GM21423 (cell line): ENCODE data around the gene JUND.

ENCODE experiments used
- ATAC-seq: cut with Tn5 transposase; IDR thresholded peaks from one replicate; pipeline ENCODE4 v1.9.1; 2021; ENCODE audit warnings: mild to moderate bottlenecking, moderate library complexity; ENCODE audit not compliant: unreplicated experiment

JUND gene

DNA sequence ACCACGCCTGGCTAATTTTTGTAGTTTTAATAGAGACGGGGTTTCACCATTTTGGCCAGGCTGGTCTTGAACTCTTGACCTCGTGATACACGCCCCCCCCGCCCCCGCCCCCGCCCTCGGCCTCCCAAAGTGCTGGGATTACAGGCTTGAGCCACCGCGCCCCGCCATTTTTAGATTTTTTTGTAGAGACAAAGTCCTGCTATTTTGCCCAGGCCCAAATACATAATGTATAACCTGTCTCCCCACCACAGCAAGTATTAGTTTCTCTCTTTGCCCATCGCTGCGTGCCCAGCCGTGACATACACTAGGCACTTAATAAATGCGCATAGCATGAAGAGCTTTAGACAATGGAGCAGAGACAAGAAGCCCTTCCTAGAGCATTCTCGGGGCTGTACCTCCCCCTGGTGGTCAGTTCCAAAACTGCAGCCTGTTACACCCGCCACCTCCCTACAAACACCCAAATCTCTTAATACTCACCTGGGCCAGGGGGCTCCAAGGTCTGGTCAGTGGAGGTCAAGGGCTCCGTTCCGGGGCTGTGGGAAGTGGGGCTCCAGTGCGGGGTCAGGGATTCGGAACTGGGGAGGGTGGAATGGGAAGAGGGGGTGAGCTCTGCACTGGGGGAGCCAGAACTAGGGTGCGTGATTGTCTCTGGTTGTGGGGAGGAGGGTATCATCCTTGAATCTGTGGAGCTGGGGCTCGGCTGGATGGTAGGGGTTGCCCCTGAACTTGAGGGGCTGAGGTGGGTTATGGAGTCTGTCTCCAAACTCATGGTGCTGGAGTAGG lies 29.6 kb downstream of the JUND start:
- ATAC-seq = no peak

DNA sequence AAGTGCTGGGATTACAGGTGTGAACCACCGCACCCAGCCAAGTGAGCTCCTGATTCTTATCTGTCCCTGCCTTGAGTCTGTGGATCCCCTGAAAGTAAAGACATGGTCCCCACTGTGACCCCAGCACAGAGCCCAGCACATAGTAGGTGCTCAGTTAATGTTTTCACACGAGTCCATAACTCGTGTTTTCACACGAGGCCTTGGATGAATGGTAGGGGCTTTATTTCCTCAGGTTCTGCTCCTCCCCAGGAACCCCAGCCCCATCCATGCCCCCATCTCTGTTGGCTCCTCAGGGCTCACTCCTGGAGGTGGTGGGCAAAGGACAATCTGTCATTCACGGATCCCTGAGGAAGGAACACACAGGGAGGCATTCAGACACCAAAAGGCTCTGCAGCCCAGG lies 31.6 kb downstream of the JUND start:
- no peak for ATAC-seq

GRCh38 chr19:18245297-18245696 lies 36.1 kb downstream of the JUND start:
- no peak for ATAC-seq

DNA sequence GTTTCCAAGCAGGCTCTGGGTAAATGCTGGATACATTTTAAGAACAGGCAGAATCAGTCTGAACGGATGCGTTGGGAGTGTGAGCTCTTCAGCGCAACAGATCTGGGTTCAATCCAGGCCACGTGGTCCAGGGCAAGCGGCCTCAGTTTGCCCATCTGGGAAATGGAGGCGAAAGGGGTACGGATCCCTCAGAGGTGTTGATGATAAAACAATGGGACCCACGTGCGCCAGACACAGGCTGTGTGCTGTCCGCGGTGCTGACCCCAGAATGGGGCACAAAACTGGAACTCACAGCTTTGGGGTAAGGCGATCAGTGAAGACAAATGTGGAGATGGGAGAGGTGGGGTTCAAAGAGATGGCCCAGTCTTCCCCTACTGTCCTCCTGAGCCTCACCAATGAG lies 42.1 kb downstream of the JUND start:
- no peak for ATAC-seq

DNA sequence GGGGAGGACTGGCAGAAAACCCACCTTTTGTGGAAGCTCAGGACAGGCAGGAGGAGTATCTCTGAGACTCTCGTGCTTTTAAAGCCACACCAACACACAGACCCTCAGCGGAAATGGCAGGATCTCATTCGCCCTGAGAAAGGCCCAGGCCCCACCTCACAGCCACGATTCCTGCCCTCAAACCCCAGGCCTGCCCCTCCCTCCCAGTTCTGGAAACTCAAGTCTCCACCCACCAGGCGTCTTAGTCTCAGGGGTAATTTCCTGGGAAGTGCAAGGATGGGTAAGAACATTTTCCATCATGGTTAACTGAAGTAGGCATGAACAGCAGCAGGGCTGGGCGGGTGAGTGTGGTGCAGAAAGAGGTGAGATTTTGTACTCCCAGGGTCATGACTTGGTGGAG lies 47.2 kb downstream of the JUND start:
- ATAC-seq = no peak

GRCh38 chr19:18233224-18233825 lies 48.1 kb downstream of the JUND start:
- ATAC-seq = no peak

- ATAC-seq = no peak
Observed at GRCh38 chr19:18232540-18233223, 48.7 kb downstream of the JUND start.

DNA sequence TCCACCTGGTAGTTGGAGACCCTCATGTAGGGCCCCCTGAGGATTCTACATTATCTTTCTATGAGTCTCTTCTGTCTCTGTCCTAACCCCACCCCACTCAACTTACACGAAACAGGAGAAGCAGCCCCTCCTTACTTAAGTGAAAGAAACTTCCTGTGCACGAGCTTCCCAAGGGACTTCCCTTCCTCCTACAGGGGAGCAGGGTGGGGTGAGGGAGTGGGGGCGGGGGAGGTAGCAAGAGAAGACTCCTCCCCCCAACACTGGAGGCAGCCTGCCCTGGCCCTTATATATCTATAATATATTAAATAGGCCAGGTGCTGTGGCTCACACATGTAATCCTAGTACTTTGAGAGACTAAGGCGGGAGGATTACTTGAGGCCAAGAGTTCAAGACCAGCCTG lies 49.6 kb downstream of the JUND start:
- ATAC-seq = no peak

DNA sequence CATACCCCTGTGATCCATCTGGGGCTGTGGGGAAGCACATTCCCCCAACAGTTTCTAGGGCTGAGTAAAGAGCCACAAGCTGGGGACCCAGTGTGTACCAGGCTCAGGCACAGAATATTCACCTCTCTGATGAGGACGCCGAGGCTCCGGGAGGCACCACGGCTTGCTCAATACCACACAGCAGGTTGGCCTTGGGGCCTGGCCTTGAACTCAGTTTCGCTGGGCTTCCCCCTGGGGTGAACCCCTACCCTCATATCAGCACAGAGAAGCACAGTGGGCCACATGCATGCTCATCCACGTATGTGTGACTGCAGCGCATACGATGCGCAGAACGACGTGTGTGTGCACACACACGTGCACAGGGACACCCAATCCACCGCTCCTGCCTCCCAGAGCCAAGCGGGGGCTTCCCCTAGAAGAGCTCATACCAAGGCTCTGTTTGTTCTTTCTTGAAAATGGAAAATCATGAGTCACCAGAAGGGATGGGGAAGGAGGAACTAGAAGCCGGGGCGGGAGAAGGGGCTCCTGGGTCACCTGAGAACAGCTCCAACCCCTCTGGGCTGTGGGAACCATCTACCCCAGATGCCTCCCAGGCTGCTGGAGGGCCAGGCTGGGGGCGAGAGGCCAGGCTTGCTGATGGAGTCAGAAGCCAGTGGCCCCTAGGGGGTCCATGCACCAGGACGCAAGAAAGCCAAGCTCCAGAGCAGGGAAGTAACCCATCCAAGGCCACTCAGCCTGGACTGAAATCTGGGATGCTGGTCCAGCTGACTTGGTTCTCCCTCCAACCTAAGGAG lies 50.3 kb downstream of the JUND start:
- no peak for ATAC-seq

DNA sequence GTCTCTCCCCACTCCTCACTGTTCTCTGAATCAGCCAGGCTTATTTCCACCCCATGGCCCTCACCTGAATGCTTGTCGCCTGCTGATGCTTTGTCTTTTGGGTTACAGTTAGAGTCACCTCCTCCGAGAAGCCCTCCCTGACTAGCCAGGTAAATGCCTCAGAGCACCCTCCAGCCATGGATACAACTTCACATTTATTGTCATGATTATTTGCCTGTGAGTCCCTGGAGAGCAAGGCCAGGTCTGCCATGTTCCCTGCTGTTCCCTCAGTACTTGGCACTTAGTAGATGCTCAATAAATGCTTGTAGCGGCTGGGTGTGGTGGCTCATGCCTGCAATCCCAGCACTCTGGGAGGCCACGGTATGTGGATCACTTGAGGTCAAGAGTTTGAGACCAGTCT lies 51.5 kb downstream of the JUND start:
- ATAC-seq = no peak
